ENCODE data around the gene ATF1. TPM values are rescaled to one million over a fixed set of nuclear protein-coding genes. Genes with fewer than 3 reads are reported as not detected.

ATF1 gene
- total RNA-seq = 31.3 and 39.6 TPM in 2 replicates

DNA sequence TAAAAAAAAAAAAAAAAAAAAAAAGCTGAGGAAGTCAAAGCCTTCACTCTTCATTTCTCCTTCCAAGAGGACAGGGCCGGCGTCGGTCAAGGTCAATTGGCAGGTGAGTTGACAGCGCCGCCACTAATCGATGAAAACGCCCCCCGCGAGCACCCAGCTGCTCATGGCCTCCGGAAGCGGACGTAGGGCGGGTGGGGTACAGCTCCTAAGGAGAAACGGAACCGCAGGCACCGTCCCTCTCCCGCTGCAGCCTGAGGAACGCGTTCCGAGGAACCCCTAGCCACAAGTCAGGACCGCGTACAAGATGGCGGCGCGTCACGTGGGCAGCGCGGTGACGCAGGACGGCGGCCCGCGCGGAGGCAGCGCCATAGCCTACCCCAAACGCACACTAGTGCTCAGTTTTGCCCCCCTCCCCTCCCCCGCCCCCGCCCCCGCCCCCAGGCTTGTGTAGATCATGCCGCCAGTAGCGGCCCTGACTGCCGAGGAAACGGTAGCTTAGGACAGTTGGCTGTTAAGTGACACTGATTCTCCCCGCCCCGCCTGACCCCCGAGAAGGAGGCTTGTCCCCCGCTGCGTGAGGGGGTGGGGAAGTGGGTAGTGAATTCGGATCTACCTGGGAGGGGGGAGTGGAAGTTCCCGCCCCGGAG, at the start of gene ATF1:
ATF1 (plus strand) TSS at position 463 of the 647 bp plus-strand sequence. CDS start 16,045 bp downstream, outside the sequence.
- Histone ChIP-seq H3K27me3 (ENCODE audit: control insufficient read depth, insufficient read depth, low read length) (no peaks in the 10 kb centered on the region), H3K36me3 (ENCODE audit: control insufficient read depth, insufficient read depth, low read length) (no peaks in the 10 kb centered on the region), H3K4me3 (ENCODE audit: low read depth, low read length) (peak within 1 kb of the TSS; percentile 91)
- TF ChIP-seq, protein P1, sequence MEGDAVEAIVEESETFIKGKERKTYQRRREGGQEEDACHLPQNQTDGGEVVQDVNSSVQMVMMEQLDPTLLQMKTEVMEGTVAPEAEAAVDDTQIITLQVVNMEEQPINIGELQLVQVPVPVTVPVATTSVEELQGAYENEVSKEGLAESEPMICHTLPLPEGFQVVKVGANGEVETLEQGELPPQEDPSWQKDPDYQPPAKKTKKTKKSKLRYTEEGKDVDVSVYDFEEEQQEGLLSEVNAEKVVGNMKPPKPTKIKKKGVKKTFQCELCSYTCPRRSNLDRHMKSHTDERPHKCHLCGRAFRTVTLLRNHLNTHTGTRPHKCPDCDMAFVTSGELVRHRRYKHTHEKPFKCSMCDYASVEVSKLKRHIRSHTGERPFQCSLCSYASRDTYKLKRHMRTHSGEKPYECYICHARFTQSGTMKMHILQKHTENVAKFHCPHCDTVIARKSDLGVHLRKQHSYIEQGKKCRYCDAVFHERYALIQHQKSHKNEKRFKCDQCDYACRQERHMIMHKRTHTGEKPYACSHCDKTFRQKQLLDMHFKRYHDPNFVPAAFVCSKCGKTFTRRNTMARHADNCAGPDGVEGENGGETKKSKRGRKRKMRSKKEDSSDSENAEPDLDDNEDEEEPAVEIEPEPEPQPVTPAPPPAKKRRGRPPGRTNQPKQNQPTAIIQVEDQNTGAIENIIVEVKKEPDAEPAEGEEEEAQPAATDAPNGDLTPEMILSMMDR (IDR thresholded peaks at IDR 0.05; ENCODE audit: insufficient read depth, low read length, severe bottlenecking) = no peak
- peak; percentile 78 for DNase-seq (ENCODE audit: low read depth)
- FAIRE-seq = no peak

DNA sequence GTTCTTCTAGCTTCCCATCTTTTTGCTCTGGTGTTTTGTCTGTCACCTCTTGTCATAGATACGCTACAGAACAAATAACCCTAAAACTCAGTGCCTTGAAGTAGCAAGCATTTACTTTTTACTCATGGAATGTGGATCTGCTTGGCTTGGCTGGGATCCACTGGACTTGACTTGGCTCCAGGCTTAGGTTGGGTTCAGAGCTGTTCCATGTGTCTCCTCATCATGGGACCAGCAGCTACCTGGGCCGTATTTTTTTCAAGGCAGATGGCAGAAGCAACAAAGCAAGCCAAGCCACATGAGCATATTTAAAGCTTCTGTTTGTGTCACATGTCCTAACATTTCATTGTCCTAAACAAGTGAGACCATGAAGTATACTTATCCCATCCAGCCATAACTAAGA, 48.7 kb upstream of the ATF1 start:
- no peak overlapping the region for H3K4me3 ChIP-seq (ENCODE audit: low read depth, low read length)
- H3K27me3 ChIP-seq (ENCODE audit: control insufficient read depth, insufficient read depth, low read length) = no peaks in the 10 kb centered on the region
- H3K36me3 ChIP-seq (ENCODE audit: control insufficient read depth, insufficient read depth, low read length) = peaks cover 13% of the 10 kb centered on the region
- FAIRE-seq = no peak
- DNase-seq (ENCODE audit: low read depth) = no peak
- TF ChIP-seq, protein P1 (IDR thresholded peaks at IDR 0.05; ENCODE audit: insufficient read depth, low read length, severe bottlenecking) = no peak

DNA sequence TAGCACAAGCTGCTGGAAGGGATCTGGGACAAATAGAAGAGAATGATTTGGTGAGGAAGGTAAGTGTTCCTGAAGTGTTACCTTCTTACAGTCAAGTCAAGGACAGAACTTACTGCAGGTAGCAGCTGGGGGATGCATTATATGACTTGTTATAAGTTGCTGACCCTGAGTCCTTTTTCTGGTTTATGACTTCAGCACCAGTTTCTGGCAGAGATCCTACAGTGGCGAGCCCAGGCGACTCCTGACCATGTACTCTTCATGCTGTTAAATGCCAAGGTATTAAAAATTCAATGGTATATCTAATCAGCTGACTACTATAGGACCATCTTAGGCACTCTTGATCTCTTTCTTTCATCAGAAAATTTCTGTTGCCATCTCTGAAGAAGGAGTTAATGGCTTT, 45.1 kb upstream of the ATF1 start:
- no peaks in the 10 kb centered on the region for H3K27me3 ChIP-seq (ENCODE audit: control insufficient read depth, insufficient read depth, low read length)
- H3K36me3 ChIP-seq (ENCODE audit: control insufficient read depth, insufficient read depth, low read length) = peaks cover 20% of the 10 kb centered on the region
- DNase-seq (ENCODE audit: low read depth) (peak; percentile 13), FAIRE-seq (no peak)
- TF ChIP-seq, protein P1 (IDR thresholded peaks at IDR 0.05; ENCODE audit: insufficient read depth, low read length, severe bottlenecking) = no peak
- H3K4me3 ChIP-seq (ENCODE audit: low read depth, low read length) = no peak overlapping the region

DNA sequence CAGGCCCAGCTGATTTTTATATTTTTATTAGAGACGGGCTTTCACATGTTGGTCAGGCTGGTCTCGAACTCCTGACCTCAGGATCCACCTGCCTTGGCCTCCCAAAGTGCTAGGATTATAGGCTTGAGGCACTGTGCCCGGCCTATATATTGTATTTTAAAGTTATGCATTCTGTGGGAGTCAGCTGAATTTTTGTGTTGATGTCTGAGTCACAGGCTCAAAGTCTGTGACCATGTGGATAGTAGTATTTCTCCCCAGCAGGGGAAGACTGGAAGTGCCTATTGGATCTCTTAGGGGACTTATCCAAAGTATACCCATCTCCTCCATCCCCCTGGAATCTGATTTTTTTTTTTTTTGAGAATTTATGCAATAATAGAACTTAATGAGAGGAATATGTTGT, 43.8 kb upstream of the ATF1 start:
- H3K4me3 ChIP-seq (ENCODE audit: low read depth, low read length) = no peak overlapping the region
- DNase-seq (ENCODE audit: low read depth) (no peak), FAIRE-seq (no peak)
- TF ChIP-seq, protein P1 (IDR thresholded peaks at IDR 0.05; ENCODE audit: insufficient read depth, low read length, severe bottlenecking) = no peak
- H3K27me3 ChIP-seq (ENCODE audit: control insufficient read depth, insufficient read depth, low read length) = no peaks in the 10 kb centered on the region
- peaks cover 24% of the 10 kb centered on the region for H3K36me3 ChIP-seq (ENCODE audit: control insufficient read depth, insufficient read depth, low read length)

DNA sequence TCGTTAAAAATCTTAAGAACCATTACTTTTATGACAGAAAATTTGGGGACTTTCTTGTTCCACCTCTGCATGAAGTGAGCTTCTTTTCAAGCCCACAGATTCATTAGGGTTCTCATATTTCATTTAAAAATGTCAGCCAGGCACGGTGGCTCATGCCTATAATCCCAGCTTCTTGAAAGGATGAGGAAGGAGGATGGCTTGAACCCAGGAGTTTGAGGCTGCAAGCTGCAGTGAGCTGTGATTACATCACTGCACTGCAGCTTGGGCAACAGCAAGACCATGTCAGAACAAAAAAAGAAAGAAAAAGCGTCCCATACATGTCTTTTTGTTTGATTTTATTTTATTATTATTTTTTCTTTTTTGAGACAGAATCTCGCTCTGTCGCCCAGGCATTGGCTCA, 43.4 kb upstream of the ATF1 start:
- H3K4me3 ChIP-seq (ENCODE audit: low read depth, low read length) = no peak overlapping the region
- no peak for DNase-seq (ENCODE audit: low read depth)
- FAIRE-seq = no peak
- TF ChIP-seq, protein P1 (IDR thresholded peaks at IDR 0.05; ENCODE audit: insufficient read depth, low read length, severe bottlenecking) = no peak
- peaks cover 21% of the 10 kb centered on the region for H3K36me3 ChIP-seq (ENCODE audit: control insufficient read depth, insufficient read depth, low read length)
- H3K27me3 ChIP-seq (ENCODE audit: control insufficient read depth, insufficient read depth, low read length) = no peaks in the 10 kb centered on the region

DNA sequence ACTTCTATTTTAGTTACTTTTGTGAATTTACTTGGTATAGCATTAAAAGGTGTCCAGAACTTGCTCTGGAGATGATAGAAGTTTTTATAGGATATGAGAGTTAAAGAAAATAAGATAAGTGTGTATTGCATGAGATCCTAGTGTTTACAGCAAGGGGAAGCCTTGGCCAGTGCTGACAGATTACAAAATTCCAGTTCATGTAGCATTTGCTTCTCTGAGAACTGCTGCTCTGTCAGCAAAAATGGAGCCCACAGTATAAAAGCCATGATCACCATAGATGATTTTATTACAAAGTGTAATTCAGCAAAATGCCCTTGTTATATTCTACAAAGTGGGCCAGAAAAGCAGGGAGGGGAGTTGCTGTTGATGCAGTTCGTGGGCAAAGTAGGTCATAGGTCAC, 40.0 kb upstream of the ATF1 start:
- Histone ChIP-seq H3K36me3 (ENCODE audit: control insufficient read depth, insufficient read depth, low read length) (peaks cover 26% of the 10 kb centered on the region), H3K4me3 (ENCODE audit: low read depth, low read length) (no peak overlapping the region), H3K27me3 (ENCODE audit: control insufficient read depth, insufficient read depth, low read length) (no peaks in the 10 kb centered on the region)
- TF ChIP-seq, protein P1 (IDR thresholded peaks at IDR 0.05; ENCODE audit: insufficient read depth, low read length, severe bottlenecking) = no peak
- FAIRE-seq (no peak), DNase-seq (ENCODE audit: low read depth) (no peak)
